ENCODE results near the gene DSC2.

Gene DSC2

DNA sequence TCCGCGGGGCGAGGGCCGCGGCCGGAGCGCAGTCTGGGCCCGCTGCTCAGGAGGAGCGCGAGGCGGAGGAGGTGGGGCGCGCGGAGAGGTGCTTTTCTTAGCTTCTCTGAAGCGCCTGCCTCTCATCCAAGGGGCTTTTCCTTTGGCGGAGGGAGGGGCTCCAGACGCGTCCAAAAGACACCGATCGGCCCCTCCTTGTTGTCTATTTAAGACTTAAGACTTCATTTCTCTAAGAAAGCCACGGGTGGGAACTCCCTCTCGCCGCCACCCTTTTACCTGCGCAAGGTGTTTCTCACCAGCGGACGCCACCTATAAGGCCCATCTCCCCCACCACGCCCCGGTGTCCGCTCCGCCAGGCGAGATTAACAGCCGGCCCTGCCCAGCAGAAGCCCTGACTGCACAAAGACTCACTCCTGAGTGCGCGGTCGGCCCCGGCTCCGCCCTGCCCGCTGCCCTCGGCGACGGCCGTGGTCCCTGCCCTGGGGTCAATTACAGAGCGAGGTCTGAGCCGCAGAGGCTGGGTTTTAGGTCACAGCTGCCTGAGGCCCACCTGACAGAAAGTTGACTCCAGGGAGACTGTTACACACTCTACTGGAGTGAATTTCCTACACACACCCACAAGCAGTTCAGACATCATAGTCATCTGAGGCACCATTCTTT, at the start of gene DSC2:
TSS of gene DSC2 (minus strand) at position 397 of the 660 bp plus-strand sequence. CDS start 450 bp downstream, outside the sequence.
- no peak; the same call in 2 of the 3 replicates for ATAC-seq
- TF ChIP-seq GLIS3 (CRISPR knock-in tag; IDR thresholded peaks at IDR 0.05) (no peak), ISL1 (CRISPR knock-in tag; IDR thresholded peaks at IDR 0.05) (no peak), CSDC2 (CRISPR knock-in tag; IDR thresholded peaks at IDR 0.05) (no peak), ZNF8 (CRISPR knock-in tag; IDR thresholded peaks at IDR 0.05) (no peak), ESRRG (CRISPR knock-in tag; IDR thresholded peaks at IDR 0.05) (no peak), SNAI2 (CRISPR knock-in tag; IDR thresholded peaks at IDR 0.05) (no peak), ARNTL (CRISPR knock-in tag; IDR thresholded peaks at IDR 0.05; ENCODE audit: borderline replicate concordance, low read depth) (no peak), TCF4 (CRISPR knock-in tag; IDR thresholded peaks at IDR 0.05; ENCODE audit: borderline replicate concordance) (no peak), ZC3H10 (CRISPR knock-in tag; IDR thresholded peaks at IDR 0.05) (no peak), PPARA (CRISPR knock-in tag; IDR thresholded peaks at IDR 0.05; ENCODE audit: borderline replicate concordance) (no peak), BACH2 (CRISPR knock-in tag; IDR thresholded peaks at IDR 0.05; ENCODE audit: borderline replicate concordance) (no peak), ZFP30 (CRISPR knock-in tag; IDR thresholded peaks at IDR 0.05) (no peak), ZNF70 (CRISPR knock-in tag; IDR thresholded peaks at IDR 0.05) (no peak), OSR1 (CRISPR knock-in tag; IDR thresholded peaks at IDR 0.05) (no peak)
- TF ChIP-seq, protein P1, sequence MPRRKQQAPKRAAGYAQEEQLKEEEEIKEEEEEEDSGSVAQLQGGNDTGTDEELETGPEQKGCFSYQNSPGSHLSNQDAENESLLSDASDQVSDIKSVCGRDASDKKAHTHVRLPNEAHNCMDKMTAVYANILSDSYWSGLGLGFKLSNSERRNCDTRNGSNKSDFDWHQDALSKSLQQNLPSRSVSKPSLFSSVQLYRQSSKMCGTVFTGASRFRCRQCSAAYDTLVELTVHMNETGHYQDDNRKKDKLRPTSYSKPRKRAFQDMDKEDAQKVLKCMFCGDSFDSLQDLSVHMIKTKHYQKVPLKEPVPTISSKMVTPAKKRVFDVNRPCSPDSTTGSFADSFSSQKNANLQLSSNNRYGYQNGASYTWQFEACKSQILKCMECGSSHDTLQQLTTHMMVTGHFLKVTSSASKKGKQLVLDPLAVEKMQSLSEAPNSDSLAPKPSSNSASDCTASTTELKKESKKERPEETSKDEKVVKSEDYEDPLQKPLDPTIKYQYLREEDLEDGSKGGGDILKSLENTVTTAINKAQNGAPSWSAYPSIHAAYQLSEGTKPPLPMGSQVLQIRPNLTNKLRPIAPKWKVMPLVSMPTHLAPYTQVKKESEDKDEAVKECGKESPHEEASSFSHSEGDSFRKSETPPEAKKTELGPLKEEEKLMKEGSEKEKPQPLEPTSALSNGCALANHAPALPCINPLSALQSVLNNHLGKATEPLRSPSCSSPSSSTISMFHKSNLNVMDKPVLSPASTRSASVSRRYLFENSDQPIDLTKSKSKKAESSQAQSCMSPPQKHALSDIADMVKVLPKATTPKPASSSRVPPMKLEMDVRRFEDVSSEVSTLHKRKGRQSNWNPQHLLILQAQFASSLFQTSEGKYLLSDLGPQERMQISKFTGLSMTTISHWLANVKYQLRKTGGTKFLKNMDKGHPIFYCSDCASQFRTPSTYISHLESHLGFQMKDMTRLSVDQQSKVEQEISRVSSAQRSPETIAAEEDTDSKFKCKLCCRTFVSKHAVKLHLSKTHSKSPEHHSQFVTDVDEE (CRISPR knock-in tag; IDR thresholded peaks at IDR 0.05), result no peak
- TF ChIP-seq, protein P2, sequence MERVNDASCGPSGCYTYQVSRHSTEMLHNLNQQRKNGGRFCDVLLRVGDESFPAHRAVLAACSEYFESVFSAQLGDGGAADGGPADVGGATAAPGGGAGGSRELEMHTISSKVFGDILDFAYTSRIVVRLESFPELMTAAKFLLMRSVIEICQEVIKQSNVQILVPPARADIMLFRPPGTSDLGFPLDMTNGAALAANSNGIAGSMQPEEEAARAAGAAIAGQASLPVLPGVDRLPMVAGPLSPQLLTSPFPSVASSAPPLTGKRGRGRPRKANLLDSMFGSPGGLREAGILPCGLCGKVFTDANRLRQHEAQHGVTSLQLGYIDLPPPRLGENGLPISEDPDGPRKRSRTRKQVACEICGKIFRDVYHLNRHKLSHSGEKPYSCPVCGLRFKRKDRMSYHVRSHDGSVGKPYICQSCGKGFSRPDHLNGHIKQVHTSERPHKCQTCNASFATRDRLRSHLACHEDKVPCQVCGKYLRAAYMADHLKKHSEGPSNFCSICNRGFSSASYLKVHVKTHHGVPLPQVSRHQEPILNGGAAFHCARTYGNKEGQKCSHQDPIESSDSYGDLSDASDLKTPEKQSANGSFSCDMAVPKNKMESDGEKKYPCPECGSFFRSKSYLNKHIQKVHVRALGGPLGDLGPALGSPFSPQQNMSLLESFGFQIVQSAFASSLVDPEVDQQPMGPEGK (CRISPR knock-in tag; IDR thresholded peaks at IDR 0.05; ENCODE audit: borderline replicate concordance), result no peak

DNA sequence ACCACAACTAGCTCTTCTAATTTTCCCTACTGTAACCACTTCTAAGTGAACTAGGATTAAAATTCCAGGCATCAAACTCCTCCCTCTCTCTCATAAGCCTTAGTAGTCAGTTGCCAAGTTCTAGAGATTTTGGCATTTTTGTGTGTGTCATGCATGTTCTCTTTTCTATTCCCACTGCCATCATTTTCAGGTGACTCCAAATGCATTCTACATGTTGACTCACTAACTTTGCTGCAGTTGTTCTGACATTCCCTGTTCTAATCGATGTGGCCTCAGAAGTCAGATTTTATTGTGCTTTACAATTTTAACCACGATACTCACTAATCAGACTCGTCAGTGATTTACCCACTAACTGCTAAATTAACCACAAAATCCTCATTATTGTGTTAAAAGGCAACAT, 47.1 kb upstream of the DSC2 start:
- ATAC-seq, result no peak
- TF ChIP-seq, protein P3, sequence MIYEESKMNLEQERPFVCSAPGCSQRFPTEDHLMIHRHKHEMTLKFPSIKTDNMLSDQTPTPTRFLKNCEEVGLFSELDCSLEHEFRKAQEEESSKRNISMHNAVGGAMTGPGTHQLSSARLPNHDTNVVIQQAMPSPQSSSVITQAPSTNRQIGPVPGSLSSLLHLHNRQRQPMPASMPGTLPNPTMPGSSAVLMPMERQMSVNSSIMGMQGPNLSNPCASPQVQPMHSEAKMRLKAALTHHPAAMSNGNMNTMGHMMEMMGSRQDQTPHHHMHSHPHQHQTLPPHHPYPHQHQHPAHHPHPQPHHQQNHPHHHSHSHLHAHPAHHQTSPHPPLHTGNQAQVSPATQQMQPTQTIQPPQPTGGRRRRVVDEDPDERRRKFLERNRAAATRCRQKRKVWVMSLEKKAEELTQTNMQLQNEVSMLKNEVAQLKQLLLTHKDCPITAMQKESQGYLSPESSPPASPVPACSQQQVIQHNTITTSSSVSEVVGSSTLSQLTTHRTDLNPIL (CRISPR knock-in tag; IDR thresholded peaks at IDR 0.05; ENCODE audit: low read depth), result no peak
- TF ChIP-seq PPARA (CRISPR knock-in tag; IDR thresholded peaks at IDR 0.05; ENCODE audit: borderline replicate concordance) (no peak), ISL1 (CRISPR knock-in tag; IDR thresholded peaks at IDR 0.05) (no peak), OSR1 (CRISPR knock-in tag; IDR thresholded peaks at IDR 0.05) (no peak), SNAI2 (CRISPR knock-in tag; IDR thresholded peaks at IDR 0.05) (no peak), ZFP30 (CRISPR knock-in tag; IDR thresholded peaks at IDR 0.05) (no peak), TOX (CRISPR knock-in tag; IDR thresholded peaks at IDR 0.05; ENCODE audit: borderline replicate concordance) (no peak), ZNF70 (CRISPR knock-in tag; IDR thresholded peaks at IDR 0.05) (no peak)
- TF ChIP-seq, protein P1 (CRISPR knock-in tag; IDR thresholded peaks at IDR 0.05), result no peak
- TF ChIP-seq, protein P2 (CRISPR knock-in tag; IDR thresholded peaks at IDR 0.05; ENCODE audit: borderline replicate concordance), result no peak

All from SK-N-SH treated with all-trans-retinoic acid at 6 μM for 48 hours (cell line).